IMR-90 (cell line): Measurements from ENCODE around the gene MINK1. TPM values are rescaled to one million over a fixed set of nuclear protein-coding genes. Genes with fewer than 3 reads are reported as not detected.

Experiments used
- ATAC-seq: fragments of 200-7000 bp; cut with Tn5 transposase; 2 replicates; pipeline ENCODE4 v1.9.1; 2020; ENCODE audit warnings: low read depth, mild to moderate bottlenecking, moderate library complexity
- BruUV-seq: library from RNA; stranded (reverse); fragments of 400-500 nt; replicated peaks from 2 replicates; lab custom pipeline; 2021; lab: Mats Ljungman, UMichigan
- CTCF ChIA-PET: fragments of 300-600 bp; formaldehyde crosslinking; extraction: SDS; loops from one replicate; lab custom pipeline; 2021; ENCODE audit warnings: antibody characterized with exemption; lab: Yijun Ruan, JAX
- POLR2A ChIA-PET: fragments of 300-600 bp; sonication (Branson Sonifier 250); formaldehyde crosslinking; loops from one replicate; lab custom pipeline; 2022; ENCODE audit warnings: antibody characterized with exemption; ENCODE audit not compliant: unreplicated experiment; lab: Charles Lee
- DNase-seq: peaks from one replicate; pipeline ENCODE4 v3.0.0; 2013
- H2AFZ ChIP-seq: replicated peaks from 2 replicates; pipeline ENCODE3; 2013; ENCODE audit warnings: low read length, mild to moderate bottlenecking; ENCODE audit not compliant: poor library complexity
- H2AK5ac ChIP-seq: 2 replicates; pipeline ENCODE4 v1.6.1; 2013; ENCODE audit warnings: low read depth, low read length, inconsistent platforms
- H2AK9ac ChIP-seq: replicated peaks from 2 replicates; pipeline ENCODE3; 2013; ENCODE audit warnings: mild to moderate bottlenecking, low read depth, low read length, moderate library complexity; ENCODE audit not compliant: poor library complexity
- H2BK120ac ChIP-seq: 2 replicates; pipeline ENCODE4 v1.6.1; 2013; ENCODE audit warnings: low read depth, low read length, inconsistent platforms
- H2BK15ac ChIP-seq: 3 replicates; pipeline ENCODE4 v1.6.1; 2013; ENCODE audit warnings: low read depth, low read length, inconsistent platforms
- H2BK20ac ChIP-seq: 2 replicates; pipeline ENCODE4 v1.6.1; 2013; ENCODE audit warnings: low read depth, mild to moderate bottlenecking, inconsistent platforms, low read length, moderate library complexity
- H2BK5ac ChIP-seq: 2 replicates; pipeline ENCODE4 v1.6.1; 2013; ENCODE audit warnings: mild to moderate bottlenecking, low read depth, low read length, inconsistent platforms; ENCODE audit not compliant: poor library complexity, severe bottlenecking
- H3K14ac ChIP-seq: replicated peaks from 2 replicates; pipeline ENCODE4 v1.6.1; 2013; ENCODE audit warnings: low read depth, low read length, inconsistent platforms
- H3K18ac ChIP-seq: 2 replicates; pipeline ENCODE4 v1.6.1; 2013; ENCODE audit warnings: low read depth, low read length, control low read depth
- H3K23ac ChIP-seq: 2 replicates; pipeline ENCODE4 v1.6.1; 2013; ENCODE audit warnings: low read depth, low read length, inconsistent platforms
- H3K27ac ChIP-seq: 2 replicates; pipeline ENCODE4 v1.5.1; 2013; ENCODE audit warnings: mild to moderate bottlenecking, control low read depth, low read length; ENCODE audit not compliant: insufficient read depth
- H3K27me3 ChIP-seq: 2 replicates; pipeline ENCODE4 v1.6.1; 2013; ENCODE audit warnings: low read length; ENCODE audit not compliant: control insufficient read depth, insufficient read depth
- H3K36me3 ChIP-seq: 2 replicates; pipeline ENCODE4 v1.6.1; 2013; ENCODE audit warnings: low read length, mixed read lengths; ENCODE audit not compliant: control insufficient read depth, insufficient read depth
- H3K4ac ChIP-seq: 2 replicates; pipeline ENCODE4 v1.6.1; 2013; ENCODE audit warnings: low read depth, low read length, inconsistent platforms
- H3K4me1 ChIP-seq: 2 replicates; pipeline ENCODE4 v1.6.1; 2013; ENCODE audit warnings: low read length, mixed read lengths; ENCODE audit not compliant: control insufficient read depth, insufficient read depth
- H3K4me2 ChIP-seq: 2 replicates; pipeline ENCODE4 v1.6.1; 2013; ENCODE audit warnings: low read depth, mild to moderate bottlenecking, control low read depth, low read length, moderate library complexity
- H3K4me3 ChIP-seq: 2 replicates; pipeline ENCODE4 v1.5.1; 2013; ENCODE audit warnings: low read depth, mild to moderate bottlenecking, control low read depth, low read length, moderate library complexity; ENCODE audit not compliant: insufficient read depth
- H3K56ac ChIP-seq: 2 replicates; pipeline ENCODE4 v1.6.1; 2013; ENCODE audit warnings: low read length, inconsistent platforms; ENCODE audit not compliant: insufficient read depth; ENCODE audit errors: extremely low read depth
- H3K79me1 ChIP-seq, 2 experiments: 2 replicates each; pipeline ENCODE4 v1.6.1; 2013; ENCODE audit warnings: low read length in 2 of 2, inconsistent platforms in 1 of 2, low read depth in 1 of 2
- H3K9ac ChIP-seq: 2 replicates; pipeline ENCODE4 v1.6.1; 2013; ENCODE audit warnings: low read depth, low read length, control low read depth
- H3K9me1 ChIP-seq: 2 replicates; pipeline ENCODE4 v1.6.1; 2013; ENCODE audit warnings: low read length, inconsistent platforms; ENCODE audit not compliant: insufficient read depth
- H3K9me3 ChIP-seq: 2 replicates; pipeline ENCODE4 v1.6.1; 2013; ENCODE audit warnings: low read length; ENCODE audit not compliant: control insufficient read depth, insufficient read depth
- H4K20me1 ChIP-seq: 2 replicates; pipeline ENCODE4 v1.6.1; 2013; ENCODE audit warnings: low read length, inconsistent platforms; ENCODE audit not compliant: insufficient read depth
- H4K5ac ChIP-seq: 2 replicates; pipeline ENCODE4 v1.6.1; 2013; ENCODE audit warnings: mild to moderate bottlenecking, low read depth, low read length, control low read depth
- H4K8ac ChIP-seq, 2 experiments: 2 replicates each; pipeline ENCODE4 v1.6.1; 2013; ENCODE audit warnings: low read depth in 2 of 2, low read length in 2 of 2, control low read depth in 1 of 2, inconsistent platforms in 1 of 2
- H4K91ac ChIP-seq: 2 replicates; pipeline ENCODE4 v1.6.1; 2013; ENCODE audit warnings: low read depth, low read length, inconsistent platforms; ENCODE audit not compliant: insufficient read depth
- BHLHE40 ChIP-seq: fragments of 150-350 bp; IDR thresholded peaks from 2 replicates; pipeline ENCODE4 v1.6.1; 2016; ENCODE audit warnings: mild to moderate bottlenecking, low read depth, low read length
- CEBPB ChIP-seq: IDR thresholded peaks from 2 replicates; pipeline ENCODE4 v1.6.1; 2012; ENCODE audit warnings: low read depth, low read length, improper control_type of control experiment
- CHD1 ChIP-seq: IDR thresholded peaks from 2 replicates; pipeline ENCODE4 v1.6.1; 2012; ENCODE audit warnings: low read depth, low read length, improper control_type of control experiment
- ELK1 ChIP-seq: fragments of 150-350 bp; IDR thresholded peaks from 2 replicates; pipeline ENCODE4 v1.6.1; 2016; ENCODE audit warnings: low read depth, mild to moderate bottlenecking, low read length, moderate library complexity, borderline replicate concordance
- FOS ChIP-seq: fragments of 150-350 bp; IDR thresholded peaks from 2 replicates; pipeline ENCODE4 v1.6.1; 2016; ENCODE audit warnings: low read depth, low read length
- MAFK ChIP-seq: IDR thresholded peaks from 2 replicates; pipeline ENCODE4 v1.6.1; 2012; ENCODE audit warnings: low read depth, low read length, improper control_type of control experiment
- MAZ ChIP-seq: IDR thresholded peaks from 2 replicates; pipeline ENCODE4 v1.6.1; 2012; ENCODE audit warnings: low read depth, mild to moderate bottlenecking, low read length, improper control_type of control experiment, moderate library complexity, borderline replicate concordance
- MXI1 ChIP-seq: IDR thresholded peaks from 2 replicates; pipeline ENCODE4 v1.6.1; 2012; ENCODE audit warnings: low read depth, mild to moderate bottlenecking, low read length, moderate library complexity, borderline replicate concordance
- NFE2L2 ChIP-seq: fragments of 150-350 bp; IDR thresholded peaks from 2 replicates; pipeline ENCODE4 v1.6.1; 2016; ENCODE audit warnings: low read depth, mild to moderate bottlenecking, low read length
- POLR2A ChIP-seq: IDR thresholded peaks from 2 replicates; pipeline ENCODE4 v1.6.1; 2012; ENCODE audit warnings: mild to moderate bottlenecking, low read depth, low read length
- RAD21 ChIP-seq: IDR thresholded peaks from 2 replicates; pipeline ENCODE4 v1.6.1; 2012; ENCODE audit warnings: low read length, improper control_type of control experiment
- RCOR1 ChIP-seq: IDR thresholded peaks from 2 replicates; pipeline ENCODE4 v1.6.1; 2012; ENCODE audit warnings: mild to moderate bottlenecking, low read length, improper control_type of control experiment; ENCODE audit not compliant: insufficient replicate concordance
- RFX5 ChIP-seq: IDR thresholded peaks from 2 replicates; pipeline ENCODE4 v1.8.0; 2012; ENCODE audit warnings: low read depth, mild to moderate bottlenecking, low read length, moderate library complexity
- SMC3 ChIP-seq: fragments of 150-350 bp; IDR thresholded peaks from 2 replicates; pipeline ENCODE4 v1.6.1; 2016; ENCODE audit warnings: low read depth, mild to moderate bottlenecking, antibody characterized with exemption, low read length, moderate library complexity
- USF2 ChIP-seq: fragments of 150-350 bp; IDR thresholded peaks from 2 replicates; pipeline ENCODE4 v1.6.1; 2017; ENCODE audit warnings: mild to moderate bottlenecking, antibody characterized with exemption, low read length, low read depth
- WGBS, 2 experiments: methylation state at CpG; one replicate each; pipeline versions ENCODE4 v1.1.5 to v1.1.7; 2013; ENCODE audit warnings: missing lambda C conversion rate in 2 of 2; ENCODE audit not compliant: insufficient read length in 1 of 2; ENCODE audit errors: extremely low coverage in 2 of 2; 5-methylcytosine and 5-hydroxymethylcytosine counted together
- dilution Hi-C: fragments of 300-500 bp; cut with HindIII; formaldehyde crosslinking; loops from one replicate; pipeline ENCODE4 v1.14.3; 2018; ENCODE audit warnings: low sequenced_read_pairs; ENCODE audit not compliant: unreplicated experiment
- in situ Hi-C: fragments of 300-500 bp; cut with MboI; formaldehyde crosslinking; loops from 3 replicates; pipeline ENCODE4 v1.14.3; 2019; ENCODE audit warnings: low sequenced_read_pairs, inconsistent platforms, mixed read lengths
- intact Hi-C: fragments of 100-400 bp; cut with micrococcal nuclease; formaldehyde crosslinking; loops from 2 replicates; pipeline ENCODE4 v1.10.0; 2022
- polyA plus RNA-seq, 3 experiments: library from polyadenylated mRNA; depleted of rRNA; stranded (reverse); fragments of >200 nt; gene quantifications; 2 replicates each; pipeline ENCODE4 v1.2.3, GENCODE V29; 2012; ENCODE audit warnings: low replicate concordance in 1 of 3
- total RNA-seq: library from RNA; depleted of rRNA; stranded (reverse); fragments of >200 nt; gene quantifications from 2 replicates; pipeline ENCODE4 v1.2.3, GENCODE V29; 2012

The MINK1 gene
- total and polyA plus RNA-seq, 2 of the 4 experiments (the other 2 are of a cell fraction): 12.2 to 40.9 TPM

- TF ChIP-seq BHLHE40: no peak
Observed at GRCh38 chr17:4800462-4801196, 32.5 kb upstream of the MINK1 start (continued).

DNA sequence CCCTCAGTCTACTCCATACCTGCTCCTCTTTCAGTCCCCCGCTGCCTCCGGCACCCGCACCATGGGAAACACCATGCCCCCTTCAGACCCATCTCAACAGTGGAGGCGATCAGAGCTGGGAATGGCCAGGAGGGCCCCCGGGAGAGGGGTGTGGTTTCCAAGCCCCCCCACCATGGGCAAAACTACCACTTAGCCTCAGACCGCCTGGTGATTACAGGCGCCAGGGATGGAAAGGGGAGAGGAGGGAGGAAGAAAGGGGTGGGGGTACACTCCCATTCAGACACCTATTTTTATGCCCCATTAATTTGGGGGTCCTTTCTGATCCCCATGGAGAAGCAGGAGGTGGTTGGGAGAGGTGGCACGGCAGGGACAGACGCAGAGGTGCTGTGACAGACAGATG is 30.9 kb upstream of the MINK1 start, which contains the start of gene C17orf114:
Gene C17orf114, minus strand, starts transcription at position 101 of the 400 bp plus-strand sequence.
- in situ Hi-C loops: no loop called here
- Histone ChIP-seq H2BK20ac (no peak within 1 kb of the TSS), H4K91ac (no peak within 1 kb of the TSS), H3K27me3 (no peaks in the 10 kb centered on the region), H3K27ac (no peak within 1 kb of the TSS), H3K9ac (no peak within 1 kb of the TSS), H3K4me2 (no peak within 1 kb of the TSS), H3K56ac (no peak within 1 kb of the TSS), H2AFZ (no peak within 1 kb of the TSS), H4K5ac (no peak within 1 kb of the TSS), H3K14ac (no peak within 1 kb of the TSS), H2BK120ac (no peak within 1 kb of the TSS), H3K36me3 (peaks cover 16% of the 10 kb centered on the region), H3K23ac (no peak within 1 kb of the TSS), H3K18ac (no peak within 1 kb of the TSS), H4K8ac (no peak within 1 kb of the TSS), H3K79me1 (peaks cover 3 to 25% of the 10 kb centered on the region in 2 experiments; a peak in 3 of 4 replicates), H2BK5ac (no peak within 1 kb of the TSS), H3K9me1 (peaks cover 5% of the 10 kb centered on the region), H3K4ac (no peak within 1 kb of the TSS), H2AK9ac (peak within 1 kb of the TSS; percentile 24), H4K20me1 (no peaks in the 10 kb centered on the region), H3K4me3 (no peak within 1 kb of the TSS), H3K4me1 (no peaks in the 10 kb centered on the region), H2BK15ac (no peak within 1 kb of the TSS), H2AK5ac (no peak within 1 kb of the TSS), H3K9me3 (no peaks in the 10 kb centered on the region)
- DNase-seq: no peak
- WGBS, 2 experiments: no CpG with 5 or more reads among the region's 9 CpGs
- no TSS peak for BruUV-seq
- dilution Hi-C loops: no loop called here
- no peak for ATAC-seq
- intact Hi-C loops: no loop called here
- ChIA-PET CTCF (no interaction called here), POLR2A (no interaction called here)
- TF ChIP-seq MAFK (no peak), ELK1 (no peak), MAZ (no peak), RCOR1 (no peak), FOS (no peak), CEBPB (no peak), CHD1 (no peak), RFX5 (no peak), RAD21 (no peak), USF2 (no peak), SMC3 (no peak), MXI1 (no peak), POLR2A (no peak), NFE2L2 (no peak), BHLHE40 (no peak)
